AG09319 (cell line): Measurements from ENCODE around the gene SNAP47.

ENCODE experiments used
- DNase-seq: peaks from one replicate; pipeline ENCODE4 v3.0.0-alpha.2; 2010; ENCODE audit warnings: low read depth; ENCODE audit errors: extremely low read depth
- CTCF ChIP-seq: IDR thresholded peaks from 2 replicates; pipeline ENCODE4 v1.5.1; 2011; ENCODE audit warnings: low read depth, mild to moderate bottlenecking, inconsistent platforms, low read length, moderate library complexity

The SNAP47 gene

GRCh38 chr1:227762231-227762911 is 27.1 kb downstream of the SNAP47 start:
- DNase-seq, result no peak
- TF ChIP-seq CTCF, result peak; percentile 91

- no peak for TF ChIP-seq CTCF
- DNase-seq, result no peak
Observed at GRCh38 chr1:227763246-227764018, 28.2 kb downstream of the SNAP47 start.

GRCh38 chr1:227764019-227764391 is 28.8 kb downstream of the SNAP47 start:
- no peak for DNase-seq
- no peak for TF ChIP-seq CTCF

GRCh38 chr1:227765261-227766014 is 30.2 kb downstream of the SNAP47 start:
- DNase-seq, result no peak
- TF ChIP-seq CTCF, result no peak

- no peak for TF ChIP-seq CTCF
Observed at GRCh38 chr1:227766015-227766634, 30.9 kb downstream of the SNAP47 start.

GRCh38 chr1:227766653-227767277 is 31.5 kb downstream of the SNAP47 start:
- no peak for TF ChIP-seq CTCF
- no peak for DNase-seq

More at GRCh38 chr1:227766015-227766634, 30.9 kb downstream of the SNAP47 start:
- no peak for DNase-seq
